ENCODE results near the gene PEMT.

The PEMT gene

DNA sequence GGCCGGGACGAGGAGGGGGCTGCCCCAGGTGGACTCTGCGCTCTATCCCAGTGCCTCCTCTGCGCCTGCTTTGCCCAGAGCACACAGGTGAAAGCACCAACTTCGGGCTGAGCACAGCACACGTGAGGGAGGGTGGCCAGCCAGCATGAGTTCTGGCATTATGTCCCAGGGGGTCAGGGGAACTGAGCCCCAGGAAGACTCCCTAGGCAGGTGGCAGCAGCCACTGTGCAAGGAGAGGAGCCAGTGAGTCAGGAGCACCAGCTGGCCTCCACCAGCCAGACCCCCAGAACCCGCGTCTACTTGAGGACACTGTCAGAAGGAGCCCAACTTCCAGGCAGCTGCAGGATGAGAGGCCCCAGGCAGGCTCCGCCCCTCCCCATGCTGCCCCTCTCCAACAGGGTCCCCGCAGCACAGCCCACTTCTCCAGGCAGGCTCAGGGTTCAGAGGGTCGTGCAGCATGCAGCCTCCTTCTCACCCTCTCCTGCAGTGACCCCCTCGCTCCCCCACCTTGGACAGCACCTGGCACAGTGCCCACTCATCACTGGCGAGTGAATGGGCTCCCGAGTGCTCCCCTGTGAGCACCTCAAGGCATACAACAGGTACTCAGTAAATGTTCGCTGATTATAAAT is 51.1 kb downstream of the PEMT start:
- TF ChIP-seq, protein P1, sequence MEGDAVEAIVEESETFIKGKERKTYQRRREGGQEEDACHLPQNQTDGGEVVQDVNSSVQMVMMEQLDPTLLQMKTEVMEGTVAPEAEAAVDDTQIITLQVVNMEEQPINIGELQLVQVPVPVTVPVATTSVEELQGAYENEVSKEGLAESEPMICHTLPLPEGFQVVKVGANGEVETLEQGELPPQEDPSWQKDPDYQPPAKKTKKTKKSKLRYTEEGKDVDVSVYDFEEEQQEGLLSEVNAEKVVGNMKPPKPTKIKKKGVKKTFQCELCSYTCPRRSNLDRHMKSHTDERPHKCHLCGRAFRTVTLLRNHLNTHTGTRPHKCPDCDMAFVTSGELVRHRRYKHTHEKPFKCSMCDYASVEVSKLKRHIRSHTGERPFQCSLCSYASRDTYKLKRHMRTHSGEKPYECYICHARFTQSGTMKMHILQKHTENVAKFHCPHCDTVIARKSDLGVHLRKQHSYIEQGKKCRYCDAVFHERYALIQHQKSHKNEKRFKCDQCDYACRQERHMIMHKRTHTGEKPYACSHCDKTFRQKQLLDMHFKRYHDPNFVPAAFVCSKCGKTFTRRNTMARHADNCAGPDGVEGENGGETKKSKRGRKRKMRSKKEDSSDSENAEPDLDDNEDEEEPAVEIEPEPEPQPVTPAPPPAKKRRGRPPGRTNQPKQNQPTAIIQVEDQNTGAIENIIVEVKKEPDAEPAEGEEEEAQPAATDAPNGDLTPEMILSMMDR (conservative IDR thresholded peaks at IDR 0.05; ENCODE audit: control insufficient read depth, insufficient read depth, low read depth, low read length) = no peak
- DNase-seq (ENCODE audit: low read depth) = no peak

DNA sequence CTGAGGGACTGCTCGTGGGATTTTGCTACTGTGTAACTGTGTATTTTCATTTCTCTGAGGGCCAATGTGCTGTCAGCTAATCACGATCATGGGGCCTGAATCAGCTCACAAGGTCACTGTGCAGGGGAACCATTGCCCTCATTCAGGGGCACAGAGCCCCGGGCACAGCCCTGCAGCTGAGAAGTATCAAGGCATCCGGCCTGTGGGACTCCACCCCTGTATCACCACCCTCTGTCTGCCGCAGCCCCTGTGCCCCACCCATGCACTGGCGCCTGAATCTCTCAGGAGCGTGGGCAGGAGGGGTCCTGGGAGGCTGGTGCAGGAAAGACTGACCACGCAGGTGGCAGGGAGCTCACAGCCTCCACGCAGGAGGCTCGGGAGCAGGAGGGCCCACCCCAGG is 51.9 kb downstream of the PEMT start:
- no peak overlapping the region for H3K4me3 ChIP-seq (ENCODE audit: control insufficient read depth, low read depth, low read length)
- TF ChIP-seq, protein P1 (conservative IDR thresholded peaks at IDR 0.05; ENCODE audit: control insufficient read depth, insufficient read depth, low read depth, low read length) = no peak
- no peak for DNase-seq (ENCODE audit: low read depth)

More for the DNA sequence above, 51.1 kb downstream of the PEMT start:
- H3K4me3 ChIP-seq (ENCODE audit: control insufficient read depth, low read depth, low read length) = no peak overlapping the region

DNA sequence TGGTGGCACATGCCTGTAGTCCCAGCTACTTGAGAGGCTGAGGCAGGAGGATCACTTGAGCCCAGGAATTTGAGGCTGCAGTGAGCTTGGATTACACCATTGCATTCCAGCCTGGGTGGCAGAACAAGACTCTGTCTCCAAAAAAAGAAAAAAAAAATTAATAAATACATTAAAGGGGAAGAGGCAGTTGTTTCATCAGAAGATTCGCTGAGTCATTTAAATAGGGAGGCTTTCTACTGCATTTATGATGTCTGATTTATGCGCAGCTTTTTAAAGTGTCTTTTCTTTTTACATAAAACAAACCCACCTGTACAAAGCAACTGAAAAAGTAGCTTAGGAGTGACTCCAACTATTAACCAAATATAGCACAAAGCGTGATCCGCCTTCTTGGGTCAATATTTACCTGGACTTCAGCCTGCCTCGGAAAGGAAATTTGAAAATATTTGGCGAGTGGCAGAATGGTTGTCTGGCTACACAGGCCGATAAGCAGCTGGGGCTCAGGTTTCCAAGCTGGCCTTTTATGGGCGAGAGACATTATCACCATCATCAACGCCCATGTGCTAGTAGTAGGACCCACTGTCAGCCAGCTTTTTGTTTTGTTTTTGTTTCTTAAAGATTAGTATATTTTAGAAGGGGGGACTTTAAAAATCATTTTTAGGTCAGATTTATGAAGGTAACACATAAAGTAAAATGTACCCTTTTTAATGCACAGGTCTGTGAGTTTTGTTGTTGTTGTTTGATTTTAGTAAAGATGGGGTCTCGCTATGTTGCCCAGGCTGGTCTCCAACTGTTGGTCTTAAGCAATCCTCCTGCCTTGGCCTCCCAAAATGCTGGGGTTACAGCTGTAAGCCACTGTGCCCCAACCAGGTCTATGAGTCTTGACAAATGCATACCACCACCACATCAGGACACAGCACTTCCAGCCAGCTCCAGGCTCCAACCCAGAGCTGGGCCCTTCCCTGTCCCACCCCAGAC is 52.8 kb downstream of the PEMT start:
- TF ChIP-seq, protein P1 (conservative IDR thresholded peaks at IDR 0.05; ENCODE audit: control insufficient read depth, insufficient read depth, low read depth, low read length) = no peak
- no peak overlapping the region for H3K4me3 ChIP-seq (ENCODE audit: control insufficient read depth, low read depth, low read length)
- no peak for DNase-seq (ENCODE audit: low read depth)

DNA sequence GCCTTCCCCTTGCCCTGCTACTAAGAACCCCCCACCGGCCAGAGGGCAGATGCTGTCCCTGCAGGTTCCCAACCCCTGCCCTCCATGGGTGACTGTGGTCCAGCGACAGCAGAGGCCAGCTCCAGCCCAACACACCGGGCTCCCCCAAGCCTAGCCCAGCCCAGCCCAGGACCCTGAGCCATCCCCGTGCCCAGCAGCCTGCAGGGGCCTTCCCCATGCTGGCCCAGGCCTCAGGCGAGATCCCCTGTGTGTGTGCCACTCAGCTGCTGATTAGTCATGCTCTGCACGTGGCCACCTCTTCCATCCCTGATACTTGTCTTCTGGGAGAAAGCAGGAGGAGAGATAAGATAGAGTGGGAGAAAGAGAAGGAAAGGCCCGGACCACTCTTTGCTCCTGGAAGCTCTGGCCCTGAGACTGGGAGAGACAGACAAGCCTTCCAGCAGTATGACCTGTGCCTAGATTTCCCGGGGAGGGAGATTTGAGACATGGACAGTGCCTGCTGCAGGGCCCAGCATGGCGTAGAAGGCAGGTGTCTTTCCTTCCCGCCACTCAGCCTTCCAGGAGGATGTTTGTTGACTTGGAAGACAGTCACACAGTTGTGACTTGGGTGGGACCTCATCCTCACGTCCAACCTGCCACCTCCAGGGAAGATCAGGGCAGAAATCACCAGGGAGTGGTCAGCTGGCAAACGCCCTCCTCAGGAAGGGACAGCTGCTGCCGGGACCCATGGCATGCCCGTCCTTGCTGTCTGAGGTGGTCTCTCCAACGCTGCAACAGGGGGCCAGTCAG is 54.0 kb downstream of the PEMT start:
- H3K4me3 ChIP-seq (ENCODE audit: control insufficient read depth, low read depth, low read length) = no peak overlapping the region
- DNase-seq (ENCODE audit: low read depth) = no peak
- TF ChIP-seq, protein P1 (conservative IDR thresholded peaks at IDR 0.05; ENCODE audit: control insufficient read depth, insufficient read depth, low read depth, low read length) = no peak

DNA sequence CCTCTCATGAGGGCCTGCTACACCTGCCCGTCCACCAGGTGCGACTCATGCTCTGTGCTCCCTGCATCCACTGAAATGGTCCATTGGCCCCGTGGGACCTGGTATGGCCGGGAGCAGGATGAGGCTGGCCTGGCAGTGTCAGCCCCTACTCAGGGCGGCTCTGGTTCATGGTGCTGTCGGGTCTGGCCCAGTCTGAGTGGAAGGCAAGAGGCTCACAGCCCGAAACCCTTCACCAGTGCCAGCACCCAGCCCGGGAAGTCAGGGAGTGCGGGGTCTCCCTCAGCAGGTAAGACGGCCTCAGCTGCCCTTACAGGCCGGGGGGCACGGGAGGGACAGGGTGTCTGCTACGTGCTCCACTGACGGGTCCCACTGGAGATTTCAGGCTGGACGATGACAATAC is 54.8 kb downstream of the PEMT start:
- no peak overlapping the region for H3K4me3 ChIP-seq (ENCODE audit: control insufficient read depth, low read depth, low read length)
- TF ChIP-seq, protein P1 (conservative IDR thresholded peaks at IDR 0.05; ENCODE audit: control insufficient read depth, insufficient read depth, low read depth, low read length) = no peak
- no peak for DNase-seq (ENCODE audit: low read depth)

DNA sequence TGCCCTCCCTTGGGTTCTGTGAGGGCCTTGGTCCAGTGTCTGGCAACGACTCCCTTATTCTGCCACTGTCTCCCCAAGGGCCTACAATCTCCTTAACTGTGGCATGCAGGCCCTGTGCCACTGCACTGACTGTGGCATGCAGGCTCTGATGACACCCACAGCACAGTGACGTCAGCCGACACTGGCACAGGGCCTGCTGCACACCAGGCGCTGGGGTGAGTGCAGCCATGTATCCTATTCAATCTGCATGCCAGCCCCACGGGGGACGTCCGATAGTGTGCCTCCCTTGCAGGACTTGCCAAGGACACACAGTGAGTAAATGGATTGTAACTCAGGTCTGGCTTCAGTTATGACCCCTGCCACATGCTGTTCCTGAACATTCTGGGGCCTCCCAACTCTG is 55.6 kb downstream of the PEMT start:
- DNase-seq (ENCODE audit: low read depth) = no peak
- TF ChIP-seq, protein P1 (conservative IDR thresholded peaks at IDR 0.05; ENCODE audit: control insufficient read depth, insufficient read depth, low read depth, low read length) = no peak
- no peak overlapping the region for H3K4me3 ChIP-seq (ENCODE audit: control insufficient read depth, low read depth, low read length)
